Nephron (organoid): ENCODE measurements around the gene LDB3.

Experiments
- H3K27ac Mint-ChIP-seq, 3 experiments: 2 replicates each; pipeline ENCODE4 v1.8.0; 2020; ENCODE audit warnings: mixed read lengths in 3 of 3, mild to moderate bottlenecking in 2 of 3, moderate library complexity in 1 of 3
- H3K27me3 Mint-ChIP-seq: 2 replicates; pipeline ENCODE4 v1.8.0; 2021; ENCODE audit warnings: low read depth, mild to moderate bottlenecking, moderate library complexity, mixed read lengths
- H3K36me3 Mint-ChIP-seq: 2 replicates; pipeline ENCODE4 v1.8.0; 2020; ENCODE audit warnings: low read depth, mixed read lengths
- H3K4me1 Mint-ChIP-seq: 2 replicates; pipeline ENCODE4 v1.8.0; 2020; ENCODE audit warnings: mixed read lengths
- H3K4me3 Mint-ChIP-seq, 3 experiments: 2 replicates each; pipeline ENCODE4 v1.8.0; 2020; ENCODE audit warnings: mild to moderate bottlenecking in 3 of 3, mixed read lengths in 3 of 3, moderate library complexity in 2 of 3
- H3K9me3 Mint-ChIP-seq: 2 replicates; pipeline ENCODE4 v1.8.0; 2020; ENCODE audit warnings: mixed read lengths
- TF ChIP-seq, protein P1 (sequence below), 3 experiments: fragments of 200-600 bp; sonication (generic); IDR thresholded peaks; one replicate each; pipeline ENCODE4 v1.5.0; 2021; ENCODE audit warnings: antibody characterized with exemption in 3 of 3; ENCODE audit not compliant: unreplicated experiment in 3 of 3

Gene LDB3

DNA sequence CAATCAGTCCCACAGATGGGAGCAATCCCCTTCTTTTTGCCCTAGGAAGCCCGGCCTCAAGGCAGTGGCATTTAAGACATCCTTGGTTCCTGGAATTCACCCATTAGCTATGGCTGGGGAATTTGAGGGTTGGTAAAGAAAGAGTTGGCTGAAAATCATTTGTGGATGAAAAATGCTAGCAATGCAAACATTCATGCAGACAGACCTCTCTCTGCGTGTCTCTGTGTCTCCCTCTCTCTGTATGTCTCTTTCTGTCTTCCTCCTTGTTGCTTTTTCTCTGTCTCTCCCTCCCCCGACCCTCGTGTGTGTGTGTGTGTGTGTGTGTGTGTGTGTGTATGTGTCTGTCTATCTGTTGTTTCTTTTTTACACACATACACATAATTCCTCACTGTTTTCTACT, 19.4 kb downstream of the LDB3 start:
- no peaks in the 10 kb centered on the region for H3K36me3 Mint-ChIP-seq
- H3K9me3 Mint-ChIP-seq = no peaks in the 10 kb centered on the region
- H3K27me3 Mint-ChIP-seq = peaks cover 10% of the 10 kb centered on the region
- TF ChIP-seq, protein P1, sequence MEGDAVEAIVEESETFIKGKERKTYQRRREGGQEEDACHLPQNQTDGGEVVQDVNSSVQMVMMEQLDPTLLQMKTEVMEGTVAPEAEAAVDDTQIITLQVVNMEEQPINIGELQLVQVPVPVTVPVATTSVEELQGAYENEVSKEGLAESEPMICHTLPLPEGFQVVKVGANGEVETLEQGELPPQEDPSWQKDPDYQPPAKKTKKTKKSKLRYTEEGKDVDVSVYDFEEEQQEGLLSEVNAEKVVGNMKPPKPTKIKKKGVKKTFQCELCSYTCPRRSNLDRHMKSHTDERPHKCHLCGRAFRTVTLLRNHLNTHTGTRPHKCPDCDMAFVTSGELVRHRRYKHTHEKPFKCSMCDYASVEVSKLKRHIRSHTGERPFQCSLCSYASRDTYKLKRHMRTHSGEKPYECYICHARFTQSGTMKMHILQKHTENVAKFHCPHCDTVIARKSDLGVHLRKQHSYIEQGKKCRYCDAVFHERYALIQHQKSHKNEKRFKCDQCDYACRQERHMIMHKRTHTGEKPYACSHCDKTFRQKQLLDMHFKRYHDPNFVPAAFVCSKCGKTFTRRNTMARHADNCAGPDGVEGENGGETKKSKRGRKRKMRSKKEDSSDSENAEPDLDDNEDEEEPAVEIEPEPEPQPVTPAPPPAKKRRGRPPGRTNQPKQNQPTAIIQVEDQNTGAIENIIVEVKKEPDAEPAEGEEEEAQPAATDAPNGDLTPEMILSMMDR (IDR thresholded peaks at IDR 0.05; ENCODE audit: unreplicated experiment in 3 of 3) = no peak
- H3K27ac Mint-ChIP-seq = peak overlapping the region in 1 of 3 experiments; percentile 2
- no peak overlapping the region for H3K4me3 Mint-ChIP-seq
- peaks cover 41% of the 10 kb centered on the region for H3K4me1 Mint-ChIP-seq

DNA sequence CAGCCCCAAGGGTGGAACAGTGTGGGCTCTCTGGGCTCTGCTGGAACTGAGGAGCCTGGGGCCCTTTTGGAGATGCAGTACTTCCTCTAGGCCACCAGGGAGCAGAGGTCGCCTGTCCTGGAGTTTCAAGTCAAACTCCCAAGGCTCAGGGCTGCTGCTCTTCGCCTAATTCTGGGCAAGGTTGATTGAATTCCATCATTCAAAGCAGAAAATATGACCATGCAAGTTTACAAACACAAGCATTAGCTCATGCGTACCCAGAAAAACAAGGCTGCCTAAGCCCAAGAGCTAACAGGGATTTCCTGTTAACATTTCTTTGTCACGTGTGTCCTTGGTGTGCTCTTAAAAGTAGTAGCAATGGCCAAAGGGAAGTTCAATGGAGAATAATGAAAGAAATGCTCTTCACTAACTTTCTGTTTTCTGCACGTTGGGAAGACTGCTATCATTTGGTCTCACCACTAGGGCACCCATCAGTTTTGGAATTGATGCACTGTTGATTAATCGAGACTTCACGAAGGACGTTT, 20.1 kb downstream of the LDB3 start:
- H3K27me3 Mint-ChIP-seq = peaks cover 4% of the 10 kb centered on the region
- peaks cover 38% of the 10 kb centered on the region for H3K4me1 Mint-ChIP-seq
- no peak overlapping the region for H3K4me3 Mint-ChIP-seq
- H3K9me3 Mint-ChIP-seq = no peaks in the 10 kb centered on the region
- peak overlapping the region in 1 of 3 experiments; percentile 44 for H3K27ac Mint-ChIP-seq
- TF ChIP-seq, protein P1 (IDR thresholded peaks at IDR 0.05; ENCODE audit: unreplicated experiment in 3 of 3) = peak; percentile 79 to 87 (median 82)
- no peaks in the 10 kb centered on the region for H3K36me3 Mint-ChIP-seq

DNA sequence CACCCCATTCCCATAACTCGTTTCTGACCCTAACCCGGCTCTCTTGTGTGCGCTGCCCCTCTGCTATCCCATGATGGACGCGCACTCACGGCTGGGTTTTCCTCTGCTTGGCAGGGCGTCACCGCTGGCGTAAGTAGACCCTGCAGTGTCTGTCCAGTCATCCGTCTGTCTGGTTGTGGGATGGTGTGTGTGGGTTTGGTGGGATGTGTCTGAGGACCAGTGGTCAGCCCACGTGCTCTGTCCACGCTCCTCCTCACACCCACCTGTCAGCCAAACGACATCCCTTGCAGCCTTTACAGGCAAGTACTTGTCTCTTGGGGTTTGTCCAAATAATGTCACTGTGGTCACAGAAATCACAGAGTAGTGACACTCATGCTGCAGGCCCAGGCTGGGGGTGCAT, 20.8 kb downstream of the LDB3 start:
- Mint-ChIP-seq H3K4me3 (no peak overlapping the region), H3K36me3 (no peaks in the 10 kb centered on the region), H3K27me3 (peaks cover 4% of the 10 kb centered on the region), H3K27ac (no peak overlapping the region), H3K9me3 (no peaks in the 10 kb centered on the region), H3K4me1 (peaks cover 39% of the 10 kb centered on the region)
- TF ChIP-seq, protein P1 (IDR thresholded peaks at IDR 0.05; ENCODE audit: unreplicated experiment in 3 of 3) = no peak

DNA sequence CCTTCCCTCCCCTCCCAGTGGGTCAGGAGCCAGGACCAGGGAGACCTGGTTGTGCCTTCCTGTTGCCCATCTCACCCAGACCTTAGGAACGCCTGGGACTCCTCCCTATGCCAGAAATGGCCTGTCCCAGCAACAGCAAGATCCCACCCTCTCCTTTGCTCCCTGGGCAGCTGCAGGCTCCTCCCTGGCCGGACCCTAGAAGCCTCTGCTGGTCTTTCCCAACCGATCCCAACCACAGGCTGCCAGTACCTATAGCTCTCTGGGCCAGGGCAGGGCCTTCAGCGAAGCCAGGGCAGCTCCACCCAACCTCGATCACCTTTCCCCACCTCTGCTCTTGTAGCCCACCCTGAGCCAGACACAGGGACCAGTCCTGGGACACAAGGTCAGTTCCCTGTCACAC, 21.9 kb downstream of the LDB3 start:
- TF ChIP-seq, protein P1 (IDR thresholded peaks at IDR 0.05; ENCODE audit: unreplicated experiment in 3 of 3) = no peak
- no peak overlapping the region for H3K27ac Mint-ChIP-seq
- no peak overlapping the region for H3K4me3 Mint-ChIP-seq

DNA sequence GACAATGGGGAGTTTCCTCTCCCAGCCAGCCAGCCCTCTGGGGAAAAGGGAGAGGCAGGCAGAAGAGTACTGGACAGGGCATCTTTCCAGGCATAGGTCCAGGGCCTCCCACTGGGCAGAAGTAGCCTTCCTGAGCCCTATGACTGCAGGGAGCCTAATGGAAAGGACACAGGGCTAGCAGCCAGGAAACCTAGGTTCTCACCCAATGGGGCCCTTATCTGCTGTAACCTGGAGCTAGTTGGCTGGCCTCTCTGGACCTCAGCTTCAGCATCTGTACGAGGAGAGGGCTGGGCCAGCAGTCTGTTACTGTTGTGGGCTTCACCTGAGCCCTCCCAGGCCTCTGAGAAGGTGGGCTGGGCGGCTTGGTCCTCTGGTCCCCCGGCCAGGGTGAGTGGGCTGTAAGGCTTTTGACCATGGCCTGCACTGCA, 22.4 kb downstream of the LDB3 start:
- H3K36me3 Mint-ChIP-seq = no peaks in the 10 kb centered on the region
- no peak overlapping the region for H3K27ac Mint-ChIP-seq
- H3K4me3 Mint-ChIP-seq = no peak overlapping the region
- TF ChIP-seq, protein P1 (IDR thresholded peaks at IDR 0.05; ENCODE audit: unreplicated experiment in 3 of 3) = no peak
- H3K27me3 Mint-ChIP-seq = peaks cover 9% of the 10 kb centered on the region
- H3K4me1 Mint-ChIP-seq = peaks cover 24% of the 10 kb centered on the region
- H3K9me3 Mint-ChIP-seq = no peaks in the 10 kb centered on the region

More for the DNA sequence above, 21.9 kb downstream of the LDB3 start:
- Mint-ChIP-seq H3K36me3 (no peaks in the 10 kb centered on the region), H3K27me3 (peaks cover 9% of the 10 kb centered on the region), H3K9me3 (no peaks in the 10 kb centered on the region), H3K4me1 (peaks cover 28% of the 10 kb centered on the region)

DNA sequence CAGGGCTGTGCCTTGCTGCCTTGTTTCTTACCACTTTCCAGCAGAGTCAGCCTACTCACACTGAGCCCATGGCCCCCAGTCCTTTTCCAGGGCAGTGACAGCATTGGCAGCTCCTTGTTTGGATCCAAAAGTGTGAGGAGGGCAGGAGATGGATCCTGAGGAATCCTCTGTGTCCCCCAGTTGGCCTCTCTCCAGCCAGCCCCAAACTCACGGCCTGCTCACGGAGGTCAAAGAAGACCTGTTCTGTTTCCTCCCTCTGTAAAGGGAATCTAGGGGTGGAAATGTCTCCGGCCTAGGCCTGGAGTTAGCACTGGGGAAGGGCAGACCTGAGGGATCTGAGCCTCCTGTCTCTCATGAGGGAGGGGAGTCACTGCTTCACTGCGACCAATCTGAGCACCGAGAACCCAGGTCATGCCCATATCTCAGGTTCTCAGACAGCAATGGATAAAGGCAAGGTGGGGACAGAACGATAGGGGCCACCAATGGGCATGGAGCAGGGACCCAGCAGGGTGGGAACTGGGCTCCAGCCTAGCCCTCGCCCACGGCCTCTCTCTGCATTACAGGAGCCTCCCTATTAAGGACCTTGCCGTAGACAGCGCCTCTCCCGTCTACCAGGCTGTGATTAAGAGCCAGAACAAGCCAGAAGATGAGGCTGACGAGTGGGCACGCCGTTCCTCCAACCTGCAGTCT, 23.2 kb downstream of the LDB3 start:
- H3K36me3 Mint-ChIP-seq = no peaks in the 10 kb centered on the region
- H3K4me3 Mint-ChIP-seq = no peak overlapping the region
- H3K27me3 Mint-ChIP-seq = peaks cover 9% of the 10 kb centered on the region
- peaks cover 20% of the 10 kb centered on the region for H3K4me1 Mint-ChIP-seq
- TF ChIP-seq, protein P1 (IDR thresholded peaks at IDR 0.05; ENCODE audit: unreplicated experiment in 3 of 3) = no peak
- no peaks in the 10 kb centered on the region for H3K9me3 Mint-ChIP-seq
- no peak overlapping the region for H3K27ac Mint-ChIP-seq
